BLaER1 treated with 17β-estradiol and CSF1 and Interleukin-3, amounts not matched to agents 10 nM and 100 nM (cell line): ENCODE results near the gene FOXC1.

Experiments used
- H3K27ac ChIP-seq, 11 experiments: shearing (Covaris generic); formaldehyde crosslinking; 2 replicates each; pipeline ENCODE4 v1.8.1; 2022
- H3K27me3 ChIP-seq, 11 experiments: shearing (Covaris generic); formaldehyde crosslinking; 2 replicates each; pipeline ENCODE4 v1.8.1; 2022
- H3K36me3 ChIP-seq, 11 experiments: shearing (Covaris generic); formaldehyde crosslinking; 2 replicates each; pipeline ENCODE4 v1.8.1; 2022
- H3K4me1 ChIP-seq, 10 experiments: shearing (Covaris generic); formaldehyde crosslinking; 2 replicates each; pipeline ENCODE4 v1.8.1; 2022
- H3K4me2 ChIP-seq, 11 experiments: shearing (Covaris generic); formaldehyde crosslinking; 2 replicates each; pipeline ENCODE4 v1.8.1; 2022
- H3K4me3 ChIP-seq, 10 experiments: shearing (Covaris generic); formaldehyde crosslinking; 2 replicates each; pipeline ENCODE4 v1.8.1; 2022
- H3K9ac ChIP-seq, 11 experiments: shearing (Covaris generic); formaldehyde crosslinking; 2 replicates each; pipeline ENCODE4 v1.8.1; 2022
- H3K9me3 ChIP-seq, 11 experiments: shearing (Covaris generic); formaldehyde crosslinking; replicated peaks in 1 of 11; 2 replicates each; pipeline ENCODE4 v1.8.1; 2022
- H4K20me1 ChIP-seq, 11 experiments: shearing (Covaris generic); formaldehyde crosslinking; 2 replicates each; pipeline ENCODE4 v1.8.1; 2022
- Cebpa-rat ChIP-seq, 11 experiments: shearing (Covaris generic); IDR thresholded peaks; 2 replicates each; pipeline ENCODE4 v1.8.1; 2022

FOXC1 gene

DNA sequence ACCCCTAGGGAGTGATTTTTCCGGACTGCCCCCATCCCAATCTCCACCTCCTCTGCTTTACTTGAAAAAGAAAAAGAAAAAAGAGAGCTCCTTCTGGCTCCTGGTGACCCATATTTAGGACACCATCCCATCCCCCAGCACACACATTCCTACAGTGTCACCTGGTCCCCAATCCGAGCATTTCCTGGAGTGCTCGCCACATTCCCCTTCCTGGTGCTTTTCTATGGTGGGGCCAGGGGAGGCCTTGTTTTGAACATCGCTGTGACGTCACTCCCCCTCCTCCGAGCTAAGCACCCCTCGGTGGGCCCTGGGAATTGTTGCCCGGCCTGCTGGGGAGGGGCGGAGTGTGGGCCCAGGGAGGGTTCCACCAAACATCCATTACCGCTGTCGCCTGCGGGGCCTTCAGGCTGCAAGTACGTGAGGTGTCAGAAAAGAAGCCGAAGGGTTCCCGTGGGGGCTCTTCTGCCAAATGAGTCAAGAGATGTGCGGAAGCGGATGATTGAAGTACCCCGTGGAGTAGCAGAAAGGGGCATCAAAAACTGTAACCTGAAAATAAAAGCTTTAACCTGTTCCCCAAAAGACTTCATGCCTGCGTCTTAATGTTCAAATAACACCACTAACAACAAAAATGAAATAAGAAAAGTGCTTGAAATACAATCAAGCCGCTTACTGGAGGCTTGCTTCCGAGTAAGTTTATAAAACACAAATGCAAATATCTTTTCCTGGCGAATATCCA lies 2.8 kb upstream of the FOXC1 start:
- TF ChIP-seq Cebpa-rat (IDR thresholded peaks at IDR 0.05): no peak
- no peak overlapping the region for H3K9ac ChIP-seq
- H3K4me2 ChIP-seq: peak overlapping the region in 9 of 11 experiments; percentile 1 to 59 (median 32); a peak in 11 of 22 replicates
- peaks cover 0 to 84% (median 72%) of the 10 kb centered on the region in 11 experiments; a peak in 19 of 22 replicates for H4K20me1 ChIP-seq
- H3K4me1 ChIP-seq: peaks cover 39 to 71% (median 60%) of the 10 kb centered on the region in 10 experiments
- peak overlapping the region in 2 of 10 experiments; percentile 12 to 38; a peak in 2 of 20 replicates for H3K4me3 ChIP-seq
- H3K36me3 ChIP-seq: no peaks in the 10 kb centered on the region
- H3K27me3 ChIP-seq: peaks cover 100% of the 10 kb centered on the region in 11 experiments
- no peak overlapping the region for H3K27ac ChIP-seq
- H3K9me3 ChIP-seq: peaks cover 0 to 15% (median 13%) of the 10 kb centered on the region in 11 experiments; a peak in 17 of 22 replicates

DNA sequence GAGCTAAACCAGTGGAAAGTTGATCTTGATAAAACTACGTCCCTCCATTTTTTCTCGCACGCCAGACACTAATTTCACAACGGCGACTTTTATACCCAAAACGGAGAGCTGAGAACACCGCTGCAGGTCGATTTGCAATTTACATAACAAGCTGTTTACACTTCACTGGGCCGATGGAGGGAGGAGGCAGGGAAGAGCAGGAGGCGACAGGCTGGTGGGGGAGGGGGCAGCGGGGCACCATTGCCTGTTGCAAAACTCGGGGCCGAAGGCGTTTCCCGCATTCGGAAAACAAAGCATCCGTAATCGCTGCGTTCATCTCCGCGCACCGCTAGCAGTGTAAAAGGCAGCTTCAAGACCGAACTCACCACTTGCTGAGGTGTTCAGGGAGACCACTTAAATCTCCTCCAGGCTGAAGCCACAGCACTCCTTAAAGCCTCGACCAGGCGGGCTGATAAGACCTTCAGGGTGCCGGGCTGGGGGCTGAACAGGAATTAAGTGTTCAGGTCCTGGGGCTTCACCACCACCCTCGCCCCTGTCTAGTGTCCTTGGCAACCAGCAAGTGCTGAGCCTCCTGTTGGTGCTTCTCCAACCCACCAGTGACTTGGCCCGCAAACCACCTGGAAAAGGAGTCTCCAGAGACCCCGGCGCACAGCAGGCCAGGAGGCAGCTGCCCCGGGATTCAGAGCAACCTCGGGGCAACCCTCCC lies 2.0 kb upstream of the FOXC1 start:
- Histone ChIP-seq H3K9ac (no peak overlapping the region), H3K27ac (no peak overlapping the region), H3K4me2 (peak overlapping the region in 9 of 11 experiments; percentile 1 to 59 (median 32); a peak in 11 of 22 replicates), H4K20me1 (peaks cover 0 to 88% (median 78%) of the 10 kb centered on the region in 11 experiments; a peak in 19 of 22 replicates), H3K4me3 (peak overlapping the region in 1 of 10 experiments; percentile 14; a peak in 1 of 20 replicates), H3K36me3 (no peaks in the 10 kb centered on the region), H3K9me3 (peaks cover 0 to 15% (median 13%) of the 10 kb centered on the region in 11 experiments; a peak in 17 of 22 replicates), H3K4me1 (peaks cover 40 to 72% (median 61%) of the 10 kb centered on the region in 10 experiments), H3K27me3 (peaks cover 100% of the 10 kb centered on the region in 11 experiments)
- TF ChIP-seq Cebpa-rat (IDR thresholded peaks at IDR 0.05): no peak

DNA sequence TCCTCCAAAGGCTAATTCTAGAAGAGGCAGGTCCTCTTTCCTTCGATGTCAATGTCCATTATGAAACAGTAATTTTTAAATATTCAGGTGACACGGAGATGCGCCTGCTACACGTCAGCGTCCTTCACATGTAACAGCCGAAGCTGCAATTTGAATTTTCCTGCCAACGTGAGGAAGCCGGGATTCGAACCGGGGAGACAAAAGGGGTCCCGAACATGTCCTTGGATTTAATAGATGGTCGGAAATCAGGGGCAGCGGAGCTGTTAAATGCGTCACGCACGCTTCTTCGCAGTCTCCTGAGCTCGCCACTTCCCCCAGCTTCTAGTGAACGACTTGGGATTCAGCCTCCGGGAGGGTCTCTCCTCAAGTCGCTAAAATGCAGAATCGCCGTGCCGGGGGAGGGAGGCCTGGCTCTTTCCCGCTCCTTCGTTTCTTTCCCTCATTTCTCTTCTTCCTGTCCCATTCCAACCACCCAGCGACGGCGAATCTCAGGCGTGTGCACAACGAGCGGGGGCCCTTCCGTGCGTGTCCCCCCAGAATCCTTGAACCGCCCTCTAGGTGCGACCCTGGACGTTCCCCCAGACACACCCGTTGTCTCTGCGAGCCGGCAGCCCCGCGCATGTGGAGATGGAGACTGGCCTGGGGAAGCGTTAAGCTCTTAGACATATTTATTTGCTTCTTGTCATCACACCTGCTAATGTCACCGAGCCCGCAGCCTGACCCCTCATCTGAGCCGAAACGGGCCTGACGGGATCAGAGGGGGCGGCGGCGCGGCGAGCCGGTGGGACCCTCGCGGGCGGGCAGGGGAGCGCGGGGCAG lies 1.3 kb upstream of the FOXC1 start:
- Histone ChIP-seq H3K4me3 (peak overlapping the region; percentile 56 to 73 (median 64); a peak in 19 of 20 replicates), H3K27me3 (peaks cover 100% of the 10 kb centered on the region in 11 experiments), H3K4me1 (peaks cover 40 to 72% (median 61%) of the 10 kb centered on the region in 10 experiments), H4K20me1 (peaks cover 0 to 95% (median 79%) of the 10 kb centered on the region in 11 experiments; a peak in 19 of 22 replicates), H3K4me2 (peak overlapping the region; percentile 87 to 98 (median 96)), H3K36me3 (no peaks in the 10 kb centered on the region), H3K9ac (peak overlapping the region in 1 of 11 experiments; percentile 59; a peak in 1 of 22 replicates), H3K9me3 (peaks cover 0 to 15% (median 13%) of the 10 kb centered on the region in 11 experiments; a peak in 17 of 22 replicates), H3K27ac (no peak overlapping the region)
- no peak for TF ChIP-seq Cebpa-rat (IDR thresholded peaks at IDR 0.05)

DNA sequence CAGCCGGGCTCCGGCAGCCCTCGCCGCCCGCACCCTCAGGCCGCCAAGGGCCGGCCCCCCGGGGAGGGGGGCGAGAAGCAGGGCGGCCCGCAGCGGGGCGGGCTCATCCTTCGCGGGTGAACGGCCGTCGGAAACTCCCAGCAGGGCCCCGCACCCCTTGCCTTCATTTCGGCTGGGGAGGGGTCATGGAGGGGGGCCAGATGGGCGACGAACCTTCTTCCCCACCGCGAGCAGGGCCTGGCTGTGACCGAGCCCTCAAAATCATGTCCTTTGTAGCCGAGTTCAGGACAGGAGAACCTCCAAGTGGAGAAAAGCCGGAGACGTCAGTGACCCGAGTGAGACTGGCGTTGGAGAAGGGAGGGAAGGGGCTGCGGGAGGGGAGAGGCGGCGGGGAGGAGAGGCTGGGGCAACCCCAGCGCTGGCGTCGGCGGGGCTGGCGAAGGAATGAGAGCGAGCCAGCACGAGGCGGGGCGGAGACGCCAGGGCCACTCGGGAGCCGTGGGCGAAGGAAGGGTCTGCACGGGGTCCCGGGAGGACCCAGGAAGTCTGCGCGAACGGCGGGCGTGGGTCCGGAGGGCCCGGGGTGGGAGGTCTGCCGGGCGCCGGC lies 571 bp upstream of the FOXC1 start:
- Histone ChIP-seq H3K4me3 (peak overlapping the region; percentile 56 to 73 (median 64)), H3K9ac (peak overlapping the region in 8 of 11 experiments; percentile 7 to 59 (median 40); a peak in 10 of 22 replicates), H3K4me2 (peak overlapping the region; percentile 87 to 98 (median 96)), H4K20me1 (peaks cover 0 to 96% (median 82%) of the 10 kb centered on the region in 11 experiments; a peak in 19 of 22 replicates), H3K4me1 (peaks cover 38 to 73% (median 61%) of the 10 kb centered on the region in 10 experiments), H3K27ac (no peak overlapping the region), H3K9me3 (peaks cover 0 to 22% (median 14%) of the 10 kb centered on the region in 11 experiments; a peak in 19 of 22 replicates), H3K27me3 (peaks cover 100% of the 10 kb centered on the region in 11 experiments), H3K36me3 (no peaks in the 10 kb centered on the region)
- TF ChIP-seq Cebpa-rat (IDR thresholded peaks at IDR 0.05): no peak

DNA sequence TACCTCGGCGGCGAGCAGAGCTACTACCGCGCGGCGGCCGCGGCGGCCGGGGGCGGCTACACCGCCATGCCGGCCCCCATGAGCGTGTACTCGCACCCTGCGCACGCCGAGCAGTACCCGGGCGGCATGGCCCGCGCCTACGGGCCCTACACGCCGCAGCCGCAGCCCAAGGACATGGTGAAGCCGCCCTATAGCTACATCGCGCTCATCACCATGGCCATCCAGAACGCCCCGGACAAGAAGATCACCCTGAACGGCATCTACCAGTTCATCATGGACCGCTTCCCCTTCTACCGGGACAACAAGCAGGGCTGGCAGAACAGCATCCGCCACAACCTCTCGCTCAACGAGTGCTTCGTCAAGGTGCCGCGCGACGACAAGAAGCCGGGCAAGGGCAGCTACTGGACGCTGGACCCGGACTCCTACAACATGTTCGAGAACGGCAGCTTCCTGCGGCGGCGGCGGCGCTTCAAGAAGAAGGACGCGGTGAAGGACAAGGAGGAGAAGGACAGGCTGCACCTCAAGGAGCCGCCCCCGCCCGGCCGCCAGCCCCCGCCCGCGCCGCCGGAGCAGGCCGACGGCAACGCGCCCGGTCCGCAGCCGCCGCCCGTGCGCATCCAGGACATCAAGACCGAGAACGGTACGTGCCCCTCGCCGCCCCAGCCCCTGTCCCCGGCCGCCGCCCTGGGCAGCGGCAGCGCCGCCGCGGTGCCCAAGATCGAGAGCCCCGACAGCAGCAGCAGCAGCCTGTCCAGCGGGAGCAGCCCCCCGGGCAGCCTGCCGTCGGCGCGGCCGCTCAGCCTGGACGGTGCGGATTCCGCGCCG lies 994 bp downstream of the FOXC1 start:
- no peak overlapping the region for H3K9ac ChIP-seq
- H3K27ac ChIP-seq: no peak overlapping the region
- peaks cover 0 to 33% (median 16%) of the 10 kb centered on the region in 11 experiments; a peak in 19 of 22 replicates for H3K9me3 ChIP-seq
- peak overlapping the region; percentile 88 to 98 (median 96) for H3K4me2 ChIP-seq
- peaks cover 27 to 61% (median 48%) of the 10 kb centered on the region in 10 experiments for H3K4me1 ChIP-seq
- H4K20me1 ChIP-seq: peaks cover 0 to 96% (median 79%) of the 10 kb centered on the region in 11 experiments; a peak in 19 of 22 replicates
- no peaks in the 10 kb centered on the region for H3K36me3 ChIP-seq
- H3K27me3 ChIP-seq: peaks cover 100% of the 10 kb centered on the region in 11 experiments
- no peak for TF ChIP-seq Cebpa-rat (IDR thresholded peaks at IDR 0.05)
- peak overlapping the region; percentile 56 to 73 (median 64); a peak in 19 of 20 replicates for H3K4me3 ChIP-seq

DNA sequence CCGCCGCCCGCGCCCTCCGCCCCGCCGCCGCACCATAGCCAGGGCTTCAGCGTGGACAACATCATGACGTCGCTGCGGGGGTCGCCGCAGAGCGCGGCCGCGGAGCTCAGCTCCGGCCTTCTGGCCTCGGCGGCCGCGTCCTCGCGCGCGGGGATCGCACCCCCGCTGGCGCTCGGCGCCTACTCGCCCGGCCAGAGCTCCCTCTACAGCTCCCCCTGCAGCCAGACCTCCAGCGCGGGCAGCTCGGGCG lies 1.5 kb downstream of the FOXC1 start:
- peak overlapping the region; percentile 88 to 96 (median 94) for H3K4me2 ChIP-seq
- H4K20me1 ChIP-seq: peaks cover 0 to 91% (median 77%) of the 10 kb centered on the region in 11 experiments; a peak in 19 of 22 replicates
- no peak overlapping the region for H3K27ac ChIP-seq
- no peak for TF ChIP-seq Cebpa-rat (IDR thresholded peaks at IDR 0.05)
- peak overlapping the region in 1 of 11 experiments; percentile 45; a peak in 1 of 22 replicates for H3K9ac ChIP-seq
- H3K4me1 ChIP-seq: peaks cover 27 to 56% (median 45%) of the 10 kb centered on the region in 10 experiments
- peaks cover 100% of the 10 kb centered on the region in 11 experiments for H3K27me3 ChIP-seq
- H3K4me3 ChIP-seq: peak overlapping the region; percentile 42 to 67 (median 61)
- H3K36me3 ChIP-seq: no peaks in the 10 kb centered on the region
- H3K9me3 ChIP-seq: peaks cover 0 to 33% (median 16%) of the 10 kb centered on the region in 11 experiments; a peak in 19 of 22 replicates

DNA sequence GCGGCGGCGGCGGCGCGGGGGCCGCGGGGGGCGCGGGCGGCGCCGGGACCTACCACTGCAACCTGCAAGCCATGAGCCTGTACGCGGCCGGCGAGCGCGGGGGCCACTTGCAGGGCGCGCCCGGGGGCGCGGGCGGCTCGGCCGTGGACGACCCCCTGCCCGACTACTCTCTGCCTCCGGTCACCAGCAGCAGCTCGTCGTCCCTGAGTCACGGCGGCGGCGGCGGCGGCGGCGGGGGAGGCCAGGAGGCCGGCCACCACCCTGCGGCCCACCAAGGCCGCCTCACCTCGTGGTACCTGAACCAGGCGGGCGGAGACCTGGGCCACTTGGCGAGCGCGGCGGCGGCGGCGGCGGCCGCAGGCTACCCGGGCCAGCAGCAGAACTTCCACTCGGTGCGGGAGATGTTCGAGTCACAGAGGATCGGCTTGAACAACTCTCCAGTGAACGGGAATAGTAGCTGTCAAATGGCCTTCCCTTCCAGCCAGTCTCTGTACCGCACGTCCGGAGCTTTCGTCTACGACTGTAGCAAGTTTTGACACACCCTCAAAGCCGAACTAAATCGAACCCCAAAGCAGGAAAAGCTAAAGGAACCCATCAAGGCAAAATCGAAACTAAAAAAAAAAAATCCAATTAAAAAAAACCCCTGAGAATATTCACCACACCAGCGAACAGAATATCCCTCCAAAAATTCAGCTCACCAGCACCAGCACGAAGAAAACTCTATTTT lies 2.0 kb downstream of the FOXC1 start:
- no peaks in the 10 kb centered on the region for H3K36me3 ChIP-seq
- peaks cover 25 to 51% (median 40%) of the 10 kb centered on the region in 10 experiments for H3K4me1 ChIP-seq
- peak overlapping the region; percentile 42 to 67 (median 61) for H3K4me3 ChIP-seq
- H3K9ac ChIP-seq: peak overlapping the region in 3 of 11 experiments; percentile 6 to 45 (median 13); a peak in 3 of 22 replicates
- peaks cover 0 to 33% (median 16%) of the 10 kb centered on the region in 11 experiments; a peak in 19 of 22 replicates for H3K9me3 ChIP-seq
- H4K20me1 ChIP-seq: peaks cover 0 to 90% (median 75%) of the 10 kb centered on the region in 11 experiments; a peak in 19 of 22 replicates
- TF ChIP-seq Cebpa-rat (IDR thresholded peaks at IDR 0.05): no peak
- H3K4me2 ChIP-seq: peak overlapping the region; percentile 88 to 96 (median 94)
- no peak overlapping the region for H3K27ac ChIP-seq
- peaks cover 99 to 100% (median 100%) of the 10 kb centered on the region in 11 experiments for H3K27me3 ChIP-seq
